ENCODE measurements around the gene LRRC3C.

DNA sequence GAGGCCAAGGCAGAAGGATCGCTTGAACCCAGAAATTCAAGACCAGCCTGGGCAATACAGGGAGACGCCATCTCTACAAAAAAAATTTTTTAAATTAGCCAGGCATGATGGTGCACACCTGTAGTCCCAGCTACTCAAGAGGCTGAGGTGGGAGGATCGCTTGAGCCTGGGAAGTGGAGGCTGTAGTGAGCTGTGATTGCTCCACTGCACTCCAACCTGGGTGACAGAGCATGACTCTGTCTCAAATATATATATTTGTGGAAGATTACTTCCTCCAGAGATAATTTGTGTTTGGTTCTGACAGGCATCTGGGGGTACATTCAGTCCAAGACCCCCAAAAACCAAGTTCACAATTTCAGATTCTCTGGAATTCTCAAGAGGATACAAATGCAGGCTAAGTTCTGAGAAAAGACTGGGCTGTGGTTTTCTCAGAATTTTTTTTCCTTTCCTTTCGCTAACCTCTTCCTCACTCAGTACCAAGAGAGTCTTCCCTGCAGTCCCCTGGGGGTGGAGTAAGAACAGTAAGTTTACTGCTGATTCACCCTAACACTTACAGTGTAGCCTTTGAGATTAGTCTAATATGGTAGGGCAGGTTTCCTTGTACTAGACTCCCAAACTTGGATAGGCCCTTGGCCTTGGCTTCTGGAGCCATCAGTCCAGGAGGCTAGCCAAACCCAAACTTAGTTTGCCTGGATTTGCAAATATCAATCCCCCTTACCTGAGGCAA is 24.2 kb upstream of the LRRC3C start:
- TF ChIP-seq, protein P1, sequence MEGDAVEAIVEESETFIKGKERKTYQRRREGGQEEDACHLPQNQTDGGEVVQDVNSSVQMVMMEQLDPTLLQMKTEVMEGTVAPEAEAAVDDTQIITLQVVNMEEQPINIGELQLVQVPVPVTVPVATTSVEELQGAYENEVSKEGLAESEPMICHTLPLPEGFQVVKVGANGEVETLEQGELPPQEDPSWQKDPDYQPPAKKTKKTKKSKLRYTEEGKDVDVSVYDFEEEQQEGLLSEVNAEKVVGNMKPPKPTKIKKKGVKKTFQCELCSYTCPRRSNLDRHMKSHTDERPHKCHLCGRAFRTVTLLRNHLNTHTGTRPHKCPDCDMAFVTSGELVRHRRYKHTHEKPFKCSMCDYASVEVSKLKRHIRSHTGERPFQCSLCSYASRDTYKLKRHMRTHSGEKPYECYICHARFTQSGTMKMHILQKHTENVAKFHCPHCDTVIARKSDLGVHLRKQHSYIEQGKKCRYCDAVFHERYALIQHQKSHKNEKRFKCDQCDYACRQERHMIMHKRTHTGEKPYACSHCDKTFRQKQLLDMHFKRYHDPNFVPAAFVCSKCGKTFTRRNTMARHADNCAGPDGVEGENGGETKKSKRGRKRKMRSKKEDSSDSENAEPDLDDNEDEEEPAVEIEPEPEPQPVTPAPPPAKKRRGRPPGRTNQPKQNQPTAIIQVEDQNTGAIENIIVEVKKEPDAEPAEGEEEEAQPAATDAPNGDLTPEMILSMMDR (IDR thresholded peaks at IDR 0.05): no peak
- no peak for TF ChIP-seq EZH2 (IDR thresholded peaks at IDR 0.05; ENCODE audit: borderline replicate concordance, insufficient read depth, low read depth, low read length, poor library complexity, severe bottlenecking)

All from B cell (primary cell).